ENCODE results near the gene DNAJA3. TPM values are rescaled to one million over a fixed set of nuclear protein-coding genes. Genes with fewer than 3 reads are reported as not detected.
"Not testable (repeated sequence)": the region's sequence is repeated elsewhere in the genome, so short reads cannot be mapped to it uniquely, and the experiment has no call there.

The DNAJA3 gene
- total RNA-seq, 1 donor from 2014 or later = 36.1 TPM

DNA sequence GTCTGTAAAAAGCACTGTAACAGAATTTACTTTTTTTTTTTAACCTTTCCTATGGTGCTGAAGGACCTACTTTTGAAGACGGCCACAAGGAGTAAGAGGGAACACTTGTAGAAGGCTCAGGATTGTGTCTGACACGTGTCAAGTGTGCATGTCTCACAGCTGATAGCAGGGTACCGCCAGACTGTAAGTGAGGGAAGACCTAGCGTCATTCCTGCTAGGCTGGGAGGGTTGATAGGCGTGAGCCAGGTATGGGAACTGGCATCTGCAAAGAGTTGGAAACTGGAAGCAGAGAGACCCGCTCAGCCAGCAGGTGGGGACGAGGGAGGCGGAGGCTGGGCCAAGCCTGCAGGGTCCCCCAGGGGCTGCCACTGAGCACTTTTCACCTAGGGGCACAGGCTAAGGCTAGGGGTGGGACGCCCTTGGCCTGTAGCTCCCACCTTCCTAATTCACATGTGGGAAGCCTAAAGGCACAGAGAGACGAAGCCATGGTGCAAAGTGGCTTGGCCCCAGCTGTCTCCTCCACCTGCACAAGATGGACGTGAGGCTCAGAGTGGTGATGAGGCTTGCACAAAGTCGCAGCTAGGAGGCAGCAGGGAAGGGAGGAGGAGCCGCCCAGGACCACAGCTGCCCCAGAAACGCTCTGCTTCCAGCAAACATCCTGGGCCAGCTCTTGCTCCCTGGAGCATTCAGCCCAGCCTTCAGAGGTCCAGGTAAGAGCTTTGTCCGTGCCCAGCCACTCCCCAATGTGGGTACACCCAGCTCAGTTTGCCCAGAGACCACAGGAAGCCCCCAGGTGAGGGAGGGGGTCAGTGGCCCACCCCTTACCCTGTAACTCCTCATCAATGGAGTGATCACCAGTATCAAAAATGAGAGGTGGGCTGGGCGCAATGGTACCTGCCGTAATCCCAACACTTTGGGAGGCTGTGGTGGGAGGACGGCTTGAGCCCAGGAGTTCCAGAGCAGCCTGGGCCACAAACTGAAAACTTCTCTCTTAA lies 35.1 kb upstream of the DNAJA3 start:
- peaks cover 23% of the 10 kb centered on the region for H3K36me3 ChIP-seq
- intact Hi-C loops (cut with DNase I) = no loop called here
- H3K27me3 ChIP-seq = no peaks in the 10 kb centered on the region
- H3K27ac ChIP-seq = no peak overlapping the region
- H3K9me3 ChIP-seq = no peaks in the 10 kb centered on the region
- no peak for DNase-seq
- TF ChIP-seq, protein P1, sequence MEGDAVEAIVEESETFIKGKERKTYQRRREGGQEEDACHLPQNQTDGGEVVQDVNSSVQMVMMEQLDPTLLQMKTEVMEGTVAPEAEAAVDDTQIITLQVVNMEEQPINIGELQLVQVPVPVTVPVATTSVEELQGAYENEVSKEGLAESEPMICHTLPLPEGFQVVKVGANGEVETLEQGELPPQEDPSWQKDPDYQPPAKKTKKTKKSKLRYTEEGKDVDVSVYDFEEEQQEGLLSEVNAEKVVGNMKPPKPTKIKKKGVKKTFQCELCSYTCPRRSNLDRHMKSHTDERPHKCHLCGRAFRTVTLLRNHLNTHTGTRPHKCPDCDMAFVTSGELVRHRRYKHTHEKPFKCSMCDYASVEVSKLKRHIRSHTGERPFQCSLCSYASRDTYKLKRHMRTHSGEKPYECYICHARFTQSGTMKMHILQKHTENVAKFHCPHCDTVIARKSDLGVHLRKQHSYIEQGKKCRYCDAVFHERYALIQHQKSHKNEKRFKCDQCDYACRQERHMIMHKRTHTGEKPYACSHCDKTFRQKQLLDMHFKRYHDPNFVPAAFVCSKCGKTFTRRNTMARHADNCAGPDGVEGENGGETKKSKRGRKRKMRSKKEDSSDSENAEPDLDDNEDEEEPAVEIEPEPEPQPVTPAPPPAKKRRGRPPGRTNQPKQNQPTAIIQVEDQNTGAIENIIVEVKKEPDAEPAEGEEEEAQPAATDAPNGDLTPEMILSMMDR (IDR thresholded peaks at IDR 0.05) = no peak
- peaks cover 15% of the 10 kb centered on the region for H3K4me1 ChIP-seq
- no peak for ATAC-seq
- H3K4me3 ChIP-seq = no peak overlapping the region

DNA sequence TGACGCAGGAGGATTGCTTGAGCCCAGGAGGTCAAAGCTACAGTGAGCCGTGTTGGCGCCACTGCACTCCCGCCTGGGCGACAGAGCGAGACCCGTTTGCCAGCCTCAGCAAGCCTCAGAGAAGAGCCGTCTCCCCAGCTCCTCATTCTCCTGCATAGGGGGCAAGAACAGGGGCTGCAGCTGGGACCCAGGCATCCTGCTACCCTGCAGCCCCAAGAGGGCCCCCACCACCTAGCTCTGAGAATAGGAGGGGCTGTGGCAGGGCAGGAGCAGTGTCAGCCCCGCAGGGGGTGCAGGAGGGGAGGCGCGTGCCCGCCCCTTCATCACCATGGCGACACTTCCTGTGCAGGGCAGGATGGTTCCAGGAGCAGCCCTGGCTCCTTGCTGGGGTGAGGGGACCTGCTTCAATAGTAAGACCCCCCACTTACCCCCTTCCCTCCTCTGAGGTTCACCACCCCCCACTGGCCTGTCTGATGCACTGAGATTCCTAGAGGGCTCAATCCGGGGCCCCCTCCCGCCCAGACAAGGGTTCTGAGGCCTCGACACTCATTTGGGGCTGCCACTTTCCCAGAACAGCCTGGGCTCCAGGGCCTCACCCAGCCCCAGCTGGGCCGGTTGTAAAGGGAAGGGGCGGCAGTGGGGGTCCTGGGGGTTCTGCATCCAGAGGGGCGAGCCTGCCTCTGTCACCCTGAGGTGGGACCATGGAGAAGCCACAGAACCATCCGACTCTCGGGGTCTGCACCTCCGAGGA lies 33.9 kb upstream of the DNAJA3 start:
- no peak for ATAC-seq
- peaks cover 23% of the 10 kb centered on the region for H3K36me3 ChIP-seq
- no peak overlapping the region for H3K27ac ChIP-seq

DNA sequence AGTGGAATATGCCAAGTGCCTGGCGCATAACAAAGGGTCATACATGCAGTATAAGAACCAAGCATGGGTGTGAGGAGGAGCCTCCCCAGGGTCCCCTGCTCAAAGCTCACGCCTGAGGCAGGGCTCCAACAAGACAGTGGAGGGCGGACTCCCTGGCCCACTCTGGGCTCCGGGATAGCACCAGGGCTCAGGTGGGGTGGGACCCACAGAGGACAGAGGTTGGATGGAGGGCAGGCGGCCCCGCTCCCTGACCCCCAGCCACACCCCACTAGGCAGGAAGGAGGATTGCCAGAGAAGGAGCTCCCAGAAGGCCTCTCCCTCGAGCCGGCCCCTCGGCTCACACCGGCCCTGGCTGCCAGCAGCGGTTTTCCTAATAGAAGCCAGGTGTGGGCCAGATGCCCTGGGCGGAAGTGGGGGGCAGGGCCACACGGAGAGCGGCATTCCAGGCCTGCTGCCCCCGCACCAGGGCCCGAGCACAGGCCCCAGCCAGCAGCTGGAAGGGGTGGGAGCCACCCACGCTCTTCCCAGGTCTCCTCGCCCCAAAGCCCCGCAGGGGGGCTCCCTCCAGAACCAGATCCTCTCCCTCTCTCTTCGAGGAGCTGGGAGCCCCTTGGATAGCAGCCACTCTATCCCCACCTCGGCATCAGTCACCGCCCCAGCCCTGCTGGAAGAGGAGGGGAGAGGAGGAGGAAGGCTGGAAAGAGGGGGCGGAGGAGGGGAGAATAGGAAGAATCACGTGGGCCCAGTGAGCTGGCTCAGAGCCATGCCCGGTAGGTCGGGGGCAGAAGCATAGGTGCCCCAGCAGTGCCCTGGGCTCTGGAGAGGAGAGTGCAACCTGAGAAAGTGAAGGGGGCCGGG lies 33.1 kb upstream of the DNAJA3 start:
- ATAC-seq (peak; percentile 4), DNase-seq (no peak)
- Histone ChIP-seq H3K4me3 (no peak overlapping the region), H3K27ac (peak overlapping the region; percentile 63), H3K27me3 (no peaks in the 10 kb centered on the region), H3K9me3 (no peaks in the 10 kb centered on the region), H3K4me1 (peaks cover 15% of the 10 kb centered on the region), H3K36me3 (peaks cover 24% of the 10 kb centered on the region)
- intact Hi-C loops (cut with DNase I) = no loop called here
- TF ChIP-seq, protein P1 (IDR thresholded peaks at IDR 0.05) = no peak

More for the DNA sequence above, 33.9 kb upstream of the DNAJA3 start:
- H3K4me3 ChIP-seq = no peak overlapping the region
- intact Hi-C loops (cut with DNase I) = no loop called here
- H3K9me3 ChIP-seq = no peaks in the 10 kb centered on the region
- H3K4me1 ChIP-seq = peaks cover 15% of the 10 kb centered on the region
- no peaks in the 10 kb centered on the region for H3K27me3 ChIP-seq
- TF ChIP-seq, protein P1 (IDR thresholded peaks at IDR 0.05) = no peak
- no peak for DNase-seq

DNA sequence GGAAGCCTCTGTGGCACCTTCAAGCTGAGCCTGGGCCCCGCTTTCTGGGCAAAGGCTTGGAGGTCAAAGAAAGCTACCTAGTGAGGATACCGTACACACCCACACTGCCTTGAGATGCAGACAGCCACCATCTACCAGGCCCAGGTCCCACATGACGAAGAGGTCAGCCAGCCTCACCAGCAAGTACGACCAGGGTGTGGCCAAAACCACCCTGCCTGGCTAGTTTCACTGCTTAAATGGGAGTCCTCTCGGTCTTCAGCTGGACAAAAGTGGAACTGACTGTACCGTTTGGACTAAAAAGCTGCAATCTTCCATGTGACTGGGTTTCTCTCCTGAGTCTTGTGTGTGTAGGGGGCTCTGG lies 32.4 kb upstream of the DNAJA3 start:
- H3K36me3 ChIP-seq = peaks cover 18% of the 10 kb centered on the region
- H3K27me3 ChIP-seq = no peaks in the 10 kb centered on the region
- intact Hi-C loops (cut with DNase I) = no loop called here
- H3K4me3 ChIP-seq = no peak overlapping the region
- H3K9me3 ChIP-seq = no peaks in the 10 kb centered on the region
- TF ChIP-seq, protein P1 (IDR thresholded peaks at IDR 0.05) = no peak
- peaks cover 15% of the 10 kb centered on the region for H3K4me1 ChIP-seq
- H3K27ac ChIP-seq = peak overlapping the region; percentile 63
- peak; percentile 77 for ATAC-seq
- DNase-seq = no peak

DNA sequence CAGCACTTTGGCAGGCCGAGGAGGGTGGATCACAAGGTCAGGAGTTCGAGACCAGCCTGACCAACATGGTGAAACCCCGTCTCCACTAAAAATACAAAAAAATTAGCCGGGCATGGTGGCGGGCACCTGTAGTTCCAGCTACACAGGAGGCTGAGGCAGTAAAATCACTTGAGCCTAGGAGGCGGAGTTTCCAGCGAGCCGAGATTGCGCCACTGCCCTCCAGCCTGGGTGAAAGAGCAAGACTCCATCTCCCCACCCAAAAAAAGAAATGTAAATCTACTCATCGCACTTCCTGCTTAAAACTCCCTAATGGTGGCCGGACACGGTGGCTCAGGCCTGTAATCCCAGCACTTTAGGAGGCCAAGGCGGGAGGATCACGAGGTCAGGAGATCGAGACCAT lies 31.8 kb upstream of the DNAJA3 start:
- H3K27ac ChIP-seq; H3K9me3 ChIP-seq; H3K27me3 ChIP-seq; intact Hi-C loops (cut with DNase I); H3K4me3 ChIP-seq; DNase-seq: not testable (repeated sequence)
- Histone ChIP-seq H3K36me3 (peaks cover 18% of the 10 kb centered on the region), H3K4me1 (peaks cover 15% of the 10 kb centered on the region)
- peak; percentile 8 for ATAC-seq

Measured in upper lobe of right lung (tissue), 1 donor.